ENCODE data around the gene SLC15A4. TPM values are rescaled to one million over a fixed set of nuclear protein-coding genes. Genes with fewer than 3 reads are reported as not detected.

Gene SLC15A4
- polyA plus RNA-seq, 3 donors: 5.4 to 46.6 (median 14.8) TPM

DNA sequence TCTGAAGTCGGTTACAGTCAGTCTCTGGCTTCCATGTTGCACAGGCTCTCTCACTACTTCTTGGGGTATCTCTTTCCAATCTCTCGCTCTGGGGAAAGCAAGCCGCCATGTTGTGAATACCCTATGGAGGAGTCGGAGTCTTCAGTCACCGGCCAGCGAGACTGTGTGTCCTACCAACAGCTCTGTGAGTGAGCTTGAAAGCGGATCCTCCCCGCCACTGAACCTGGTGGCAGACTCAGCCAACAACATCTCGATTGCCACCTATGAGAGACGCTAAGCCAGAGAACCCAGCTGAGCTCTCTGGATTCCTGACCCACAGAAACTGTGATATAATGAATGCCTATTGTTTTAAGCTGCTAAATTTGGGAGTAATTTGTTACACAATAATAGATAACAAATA, 51.5 kb downstream of the SLC15A4 start:
- TF ChIP-seq, protein P1, sequence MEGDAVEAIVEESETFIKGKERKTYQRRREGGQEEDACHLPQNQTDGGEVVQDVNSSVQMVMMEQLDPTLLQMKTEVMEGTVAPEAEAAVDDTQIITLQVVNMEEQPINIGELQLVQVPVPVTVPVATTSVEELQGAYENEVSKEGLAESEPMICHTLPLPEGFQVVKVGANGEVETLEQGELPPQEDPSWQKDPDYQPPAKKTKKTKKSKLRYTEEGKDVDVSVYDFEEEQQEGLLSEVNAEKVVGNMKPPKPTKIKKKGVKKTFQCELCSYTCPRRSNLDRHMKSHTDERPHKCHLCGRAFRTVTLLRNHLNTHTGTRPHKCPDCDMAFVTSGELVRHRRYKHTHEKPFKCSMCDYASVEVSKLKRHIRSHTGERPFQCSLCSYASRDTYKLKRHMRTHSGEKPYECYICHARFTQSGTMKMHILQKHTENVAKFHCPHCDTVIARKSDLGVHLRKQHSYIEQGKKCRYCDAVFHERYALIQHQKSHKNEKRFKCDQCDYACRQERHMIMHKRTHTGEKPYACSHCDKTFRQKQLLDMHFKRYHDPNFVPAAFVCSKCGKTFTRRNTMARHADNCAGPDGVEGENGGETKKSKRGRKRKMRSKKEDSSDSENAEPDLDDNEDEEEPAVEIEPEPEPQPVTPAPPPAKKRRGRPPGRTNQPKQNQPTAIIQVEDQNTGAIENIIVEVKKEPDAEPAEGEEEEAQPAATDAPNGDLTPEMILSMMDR (IDR thresholded peaks at IDR 0.05): no peak
- Histone ChIP-seq H2AFZ (ENCODE audit: insufficient read depth, low read depth, low read length, poor library complexity, severe bottlenecking) (no peak overlapping the region), H3K9me3 (replicated peaks in 1 of 2; ENCODE audit: control insufficient read depth in 1 of 2, insufficient read depth in 1 of 2, low read length in 2 of 2) (peaks cover 0 to 4% of the 10 kb centered on the region in 2 donors), H3K79me2 (ENCODE audit: insufficient read depth, low read length) (no peaks in the 10 kb centered on the region), H3K36me3 (replicated peaks in 1 of 2; ENCODE audit: control insufficient read depth in 1 of 2, insufficient read depth in 2 of 2, low read length in 2 of 2) (no peaks in the 10 kb centered on the region), H3K4me2 (replicated peaks; ENCODE audit: extremely low read depth, low read length, poor library complexity, severe bottlenecking) (peak overlapping the region; percentile 40), H3K4me1 (ENCODE audit: control insufficient read depth in 1 of 2, insufficient read depth in 2 of 2, low read length in 2 of 2) (peaks cover 34 to 41% of the 10 kb centered on the region in 2 donors), H3K4me3 (replicated peaks in 1 of 3; ENCODE audit: low read depth in 2 of 3, low read length in 3 of 3) (peak overlapping the region in 1 of 3 experiments; percentile 20), H3K27ac (ENCODE audit: low read depth in 1 of 2, low read length in 2 of 2) (peak overlapping the region; percentile 62 to 88), H3K9ac (ENCODE audit: insufficient read depth, low read length, poor library complexity, severe bottlenecking) (no peak overlapping the region), H4K20me1 (ENCODE audit: insufficient read depth, low read length) (no peaks in the 10 kb centered on the region), H3K27me3 (ENCODE audit: control insufficient read depth in 2 of 2, insufficient read depth in 2 of 2, low read length in 2 of 2) (peaks cover 1 to 12% of the 10 kb centered on the region in 2 donors)
- Mint-ChIP-seq H3K36me3 (no peaks in the 10 kb centered on the region), H3K4me3 (peak overlapping the region in 1 of 2 donors; percentile 32), H3K27ac (peak overlapping the region; percentile 86 to 98 (median 94)), H3K4me1 (peaks cover 43% of the 10 kb centered on the region), H3K9me3 (peaks cover 0 to 6% (median 3%) of the 10 kb centered on the region in 7 donors), H3K27me3 (ENCODE audit: low read depth in 3 of 3) (peaks cover 7 to 11% (median 11%) of the 10 kb centered on the region in 3 donors)
- no peak for DNase-seq
- 99% methylated on average over 6 of the region's 10 CpGs for WGBS (ENCODE audit: insufficient coverage)
- intact Hi-C loops (cut with micrococcal nuclease): loop anchor here in 1 of 2 donors (5.0 kb wide), 1 partner anchor 50 kb away; the partner anchor contains the start of gene SLC15A4

DNA sequence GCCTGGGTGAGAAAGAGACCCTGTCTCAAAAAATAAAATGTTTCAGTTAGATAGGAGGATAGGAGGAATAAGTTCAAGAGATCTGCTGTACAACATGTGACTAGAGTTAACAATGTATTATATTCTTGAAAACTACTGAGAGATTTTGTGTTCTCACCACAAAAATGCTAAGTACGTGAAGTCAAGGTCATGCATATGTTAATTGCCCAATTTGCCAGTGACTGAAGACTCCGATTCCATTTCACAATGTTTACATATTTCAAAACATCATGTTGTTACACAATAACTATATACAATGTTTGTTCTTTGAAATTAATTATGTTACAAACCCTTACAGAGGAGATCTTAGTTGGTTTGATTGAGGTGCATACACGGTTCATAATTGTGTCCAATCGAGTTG, 52.1 kb downstream of the SLC15A4 start:
- Histone ChIP-seq H3K27me3 (ENCODE audit: control insufficient read depth in 2 of 2, insufficient read depth in 2 of 2, low read length in 2 of 2) (peaks cover 2 to 17% of the 10 kb centered on the region in 2 donors), H3K79me2 (ENCODE audit: insufficient read depth, low read length) (no peaks in the 10 kb centered on the region), H3K4me1 (ENCODE audit: control insufficient read depth in 1 of 2, insufficient read depth in 2 of 2, low read length in 2 of 2) (peaks cover 34 to 41% of the 10 kb centered on the region in 2 donors), H4K20me1 (ENCODE audit: insufficient read depth, low read length) (no peaks in the 10 kb centered on the region), H3K9me3 (replicated peaks in 1 of 2; ENCODE audit: control insufficient read depth in 1 of 2, insufficient read depth in 1 of 2, low read length in 2 of 2) (peaks cover 0 to 4% of the 10 kb centered on the region in 2 donors), H3K9ac (ENCODE audit: insufficient read depth, low read length, poor library complexity, severe bottlenecking) (no peak overlapping the region), H3K4me3 (replicated peaks in 1 of 3; ENCODE audit: low read depth in 2 of 3, low read length in 3 of 3) (peak overlapping the region in 1 of 3 experiments; percentile 20), H3K4me2 (replicated peaks; ENCODE audit: extremely low read depth, low read length, poor library complexity, severe bottlenecking) (peak overlapping the region; percentile 40), H3K27ac (ENCODE audit: low read depth in 1 of 2, low read length in 2 of 2) (peak overlapping the region; percentile 68 to 88), H2AFZ (ENCODE audit: insufficient read depth, low read depth, low read length, poor library complexity, severe bottlenecking) (no peak overlapping the region), H3K36me3 (replicated peaks in 1 of 2; ENCODE audit: control insufficient read depth in 1 of 2, insufficient read depth in 2 of 2, low read length in 2 of 2) (no peaks in the 10 kb centered on the region)
- intact Hi-C loops (cut with micrococcal nuclease): loop anchor here in 1 of 2 donors (5.0 kb wide), 1 partner anchor 51 kb away; the partner anchor contains the start of gene SLC15A4
- peak; percentile 69 to 91 (median 77) for DNase-seq
- no CpG with 5 or more reads among the region's 4 CpGs for WGBS (ENCODE audit: insufficient coverage)
- H3K4me1 Mint-ChIP-seq: peaks cover 43% of the 10 kb centered on the region
- H3K27me3 Mint-ChIP-seq (ENCODE audit: low read depth in 3 of 3): peaks cover 7 to 17% (median 16%) of the 10 kb centered on the region in 3 donors
- TF ChIP-seq, protein P1 (IDR thresholded peaks at IDR 0.05): no peak
- H3K4me3 Mint-ChIP-seq: peak overlapping the region in 1 of 2 donors; percentile 32
- H3K9me3 Mint-ChIP-seq: peaks cover 0 to 8% (median 3%) of the 10 kb centered on the region in 7 donors
- peak overlapping the region; percentile 86 to 98 (median 94) for H3K27ac Mint-ChIP-seq
- H3K36me3 Mint-ChIP-seq: no peaks in the 10 kb centered on the region

All from CD14-positive monocyte (primary cell).